Measurements from ENCODE around the gene UVSSA. TPM values are rescaled to one million over a fixed set of nuclear protein-coding genes. Genes with fewer than 3 reads are reported as not detected.
"Not testable (repeated sequence)": the region's sequence is repeated elsewhere in the genome, so short reads cannot be mapped to it uniquely, and the experiment has no call there.

The UVSSA gene
- total RNA-seq, 1 donor from 2014 or later: 18.6 TPM

DNA sequence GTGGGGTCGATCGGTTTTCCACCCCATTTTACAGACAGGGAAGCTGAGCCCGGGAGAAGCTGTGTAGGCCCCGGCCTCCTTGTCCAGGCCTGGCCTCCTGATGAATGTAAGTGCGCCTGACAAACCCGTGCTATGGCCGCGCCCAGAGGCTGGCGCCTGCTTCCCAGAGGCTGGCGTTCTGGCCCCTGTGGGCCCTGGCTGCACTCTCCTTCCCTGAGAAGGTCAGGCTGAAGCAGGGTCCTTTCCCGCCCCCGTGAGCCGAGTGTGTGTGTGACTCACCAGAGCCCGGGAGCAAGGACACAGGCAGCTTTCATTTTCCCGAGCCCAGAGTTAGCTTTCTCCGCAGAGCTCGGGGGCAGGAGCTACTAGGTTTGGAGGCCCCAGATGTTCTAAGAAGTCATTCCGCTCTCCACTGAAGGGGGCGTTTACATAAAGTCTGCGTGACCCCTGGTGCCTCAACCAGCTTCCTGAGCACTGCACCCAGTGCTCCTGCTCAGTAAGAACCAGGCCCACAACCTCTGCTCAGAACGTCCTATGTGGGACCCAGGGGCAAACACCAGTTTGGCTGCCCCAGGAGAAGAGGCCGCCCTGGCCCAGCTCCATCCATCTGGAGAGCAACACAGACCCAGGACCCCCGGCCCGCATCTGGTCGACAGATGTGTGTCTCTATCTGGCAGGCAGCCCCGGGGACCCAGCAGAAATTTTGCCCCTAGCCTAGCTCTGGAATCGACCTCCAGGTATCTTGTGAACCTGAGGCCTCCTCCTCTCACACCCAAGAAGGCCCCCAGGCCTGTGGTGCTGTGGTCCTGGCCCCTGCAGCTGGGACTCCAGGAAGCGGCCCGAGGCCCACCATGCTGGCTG lies 13.6 kb downstream of the UVSSA start:
- DNase-seq (ENCODE audit: low spot score) (no peak), ATAC-seq (no peak)

DNA sequence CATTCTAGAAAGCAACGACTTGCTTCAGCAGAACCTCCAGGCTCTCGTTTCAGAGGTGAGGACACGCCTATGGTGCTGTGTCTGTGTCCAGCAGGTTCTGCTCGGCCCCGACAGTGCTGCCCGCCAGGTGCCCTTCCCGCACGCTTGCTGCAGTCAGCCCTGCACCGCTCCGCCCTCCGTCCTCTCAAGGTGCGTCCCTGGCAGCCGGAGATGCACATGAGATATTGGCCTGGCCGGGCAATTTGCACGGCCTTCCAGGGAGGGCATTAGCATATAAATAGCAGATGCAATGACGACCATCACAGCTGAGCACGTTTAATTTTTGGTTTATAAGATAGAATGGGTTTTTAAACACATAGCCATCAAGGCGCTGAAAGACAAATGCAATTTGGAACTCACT lies 14.4 kb downstream of the UVSSA start:
- ATAC-seq (no peak), DNase-seq (ENCODE audit: low spot score) (no peak)

DNA sequence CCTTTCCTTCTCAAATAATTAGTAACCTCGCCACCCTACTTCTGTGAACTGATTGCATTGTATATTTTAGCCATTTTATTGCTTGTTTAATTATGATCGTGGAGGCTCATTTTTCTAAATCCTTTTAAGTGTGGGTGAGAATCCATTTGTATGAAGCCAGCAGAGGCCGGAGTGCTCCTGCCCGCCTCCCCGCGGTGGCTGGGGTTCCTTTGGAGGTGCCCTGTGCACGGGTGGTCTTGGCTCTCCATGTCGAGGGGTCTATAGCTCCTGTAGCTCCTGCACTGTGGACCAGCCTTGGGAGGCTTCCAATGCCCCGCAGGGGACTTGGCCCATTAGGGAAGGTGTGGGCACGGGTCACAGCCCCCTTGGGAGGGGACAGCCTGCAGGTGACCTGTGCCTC lies 15.0 kb downstream of the UVSSA start:
- ATAC-seq: no peak
- DNase-seq (ENCODE audit: low spot score): no peak

DNA sequence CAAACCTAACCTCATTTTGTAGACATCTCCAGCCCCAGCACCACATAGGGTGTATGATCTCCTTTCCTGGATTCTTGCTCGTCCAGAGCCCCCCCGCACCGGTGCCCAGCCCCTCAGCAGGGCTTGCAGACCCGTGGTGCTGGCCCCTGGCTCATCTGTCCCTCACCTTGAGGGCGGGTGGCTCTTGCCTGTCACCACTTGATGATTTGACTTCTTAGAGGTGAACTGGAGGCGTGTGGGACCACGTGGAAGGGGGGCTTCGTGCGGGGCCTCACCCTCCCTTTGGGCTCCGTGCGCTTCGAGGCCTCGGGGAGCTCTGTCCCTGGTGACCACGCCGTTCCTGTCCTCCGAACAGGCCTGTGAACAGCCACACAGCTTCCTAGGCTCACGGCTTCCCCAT lies 15.5 kb downstream of the UVSSA start:
- no peak for DNase-seq (ENCODE audit: low spot score)
- no peak for ATAC-seq

DNA sequence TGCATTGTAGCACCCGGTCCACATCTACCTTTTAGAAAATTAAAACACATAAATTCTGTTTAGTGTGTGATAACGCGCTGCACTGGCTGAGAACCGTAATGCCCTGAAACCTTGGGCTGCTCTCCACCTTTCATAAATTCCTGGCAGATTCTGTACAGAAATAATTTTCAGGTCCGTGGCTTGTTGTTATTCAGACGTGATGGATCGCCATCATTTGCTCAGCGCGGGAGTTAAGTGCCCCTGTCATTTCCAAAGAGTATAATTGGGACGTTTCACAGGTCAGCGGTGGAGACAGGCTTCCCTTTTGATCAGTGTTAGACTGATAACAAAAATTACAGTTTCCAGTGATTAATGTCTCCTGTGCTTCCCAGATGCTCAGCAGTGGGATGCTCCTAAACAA lies 16.5 kb downstream of the UVSSA start:
- DNase-seq (ENCODE audit: low spot score) (no peak), ATAC-seq (no peak)

DNA sequence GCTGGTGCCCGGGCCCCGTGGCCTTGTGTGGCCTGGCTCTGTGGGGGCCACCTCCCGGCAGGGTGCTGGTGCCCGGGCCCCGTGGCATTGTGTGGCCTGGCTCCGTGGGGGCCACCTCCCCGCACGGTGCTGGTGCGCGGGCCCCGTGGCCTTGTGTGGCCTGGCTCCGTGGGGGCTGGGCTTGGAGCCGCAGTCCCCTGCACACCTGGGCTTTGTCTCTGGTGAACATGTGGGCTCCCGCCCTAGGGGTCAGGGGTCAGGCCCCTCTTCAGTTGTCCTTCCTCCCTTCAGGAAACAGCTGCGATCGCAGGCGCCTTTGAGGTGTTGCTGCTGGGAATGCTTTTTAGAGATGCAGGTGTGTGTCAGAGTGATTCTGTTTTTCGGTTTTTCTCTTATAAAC lies 17.2 kb downstream of the UVSSA start:
- ATAC-seq (no peak), DNase-seq (ENCODE audit: low spot score) (no peak)

DNA sequence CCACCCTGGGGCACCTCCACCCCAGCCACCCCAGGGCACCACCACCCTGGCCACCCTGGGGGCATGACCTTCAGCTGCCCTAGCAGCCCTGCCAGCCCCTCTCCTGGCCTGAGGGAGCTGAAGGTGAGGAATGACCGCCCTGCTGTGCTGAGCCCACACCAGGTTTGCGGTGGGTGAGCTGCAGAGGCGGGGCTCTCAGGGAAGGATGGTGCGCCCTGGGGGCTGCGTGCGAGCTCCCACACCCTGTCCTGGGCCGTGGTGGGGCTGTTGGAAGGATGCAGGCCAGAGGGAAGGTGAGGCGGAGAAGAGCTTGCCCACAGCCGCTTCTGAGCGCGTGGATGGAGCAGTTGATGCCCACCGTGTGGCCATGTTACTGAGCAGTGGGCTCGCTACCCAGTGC lies 17.7 kb downstream of the UVSSA start:
- DNase-seq (ENCODE audit: low spot score) (no peak), ATAC-seq (no peak)

DNA sequence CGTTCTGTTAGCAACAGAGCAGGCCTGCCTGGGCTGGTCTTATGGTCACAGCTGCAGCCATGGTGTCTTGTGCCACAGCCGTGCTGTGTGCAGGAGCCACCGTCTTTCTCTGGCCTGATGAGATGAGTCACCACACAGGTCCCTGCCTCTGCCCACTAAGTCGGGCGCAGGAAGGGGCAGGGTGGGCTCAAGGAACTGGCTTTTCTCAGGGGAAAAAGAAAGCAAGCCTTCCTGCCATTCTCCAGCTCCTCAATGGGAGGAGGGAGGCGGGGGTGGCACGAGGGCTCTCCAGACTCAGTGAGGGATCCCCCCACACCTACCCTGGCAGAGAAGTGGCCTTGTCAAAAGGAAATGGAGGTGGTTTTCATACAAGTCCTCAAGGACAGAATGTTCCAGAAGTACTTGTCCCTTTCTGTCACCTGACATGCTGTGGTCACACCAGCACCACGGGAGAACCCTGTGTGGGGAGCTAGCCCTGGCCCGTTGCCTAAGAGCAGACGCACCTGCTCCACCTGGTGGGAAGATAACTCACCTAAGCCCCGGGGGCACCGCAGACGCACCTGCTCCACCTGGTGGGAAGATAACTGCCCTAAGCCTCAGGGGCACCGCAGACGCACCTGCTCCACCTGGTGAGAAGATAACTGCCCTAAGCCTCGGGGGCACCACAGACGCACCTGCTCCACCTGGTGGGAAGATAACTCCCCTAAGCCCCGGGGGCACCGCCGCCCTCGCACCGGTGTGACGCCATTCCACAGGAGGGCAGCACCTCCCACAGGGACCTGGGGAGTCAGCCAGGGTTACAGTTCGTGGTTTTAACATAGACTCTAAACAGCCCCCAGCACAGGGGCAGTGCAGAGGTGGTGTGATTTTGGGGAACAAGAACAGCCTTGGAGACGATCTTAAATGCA lies 18.5 kb downstream of the UVSSA start:
- ATAC-seq: no peak

DNA sequence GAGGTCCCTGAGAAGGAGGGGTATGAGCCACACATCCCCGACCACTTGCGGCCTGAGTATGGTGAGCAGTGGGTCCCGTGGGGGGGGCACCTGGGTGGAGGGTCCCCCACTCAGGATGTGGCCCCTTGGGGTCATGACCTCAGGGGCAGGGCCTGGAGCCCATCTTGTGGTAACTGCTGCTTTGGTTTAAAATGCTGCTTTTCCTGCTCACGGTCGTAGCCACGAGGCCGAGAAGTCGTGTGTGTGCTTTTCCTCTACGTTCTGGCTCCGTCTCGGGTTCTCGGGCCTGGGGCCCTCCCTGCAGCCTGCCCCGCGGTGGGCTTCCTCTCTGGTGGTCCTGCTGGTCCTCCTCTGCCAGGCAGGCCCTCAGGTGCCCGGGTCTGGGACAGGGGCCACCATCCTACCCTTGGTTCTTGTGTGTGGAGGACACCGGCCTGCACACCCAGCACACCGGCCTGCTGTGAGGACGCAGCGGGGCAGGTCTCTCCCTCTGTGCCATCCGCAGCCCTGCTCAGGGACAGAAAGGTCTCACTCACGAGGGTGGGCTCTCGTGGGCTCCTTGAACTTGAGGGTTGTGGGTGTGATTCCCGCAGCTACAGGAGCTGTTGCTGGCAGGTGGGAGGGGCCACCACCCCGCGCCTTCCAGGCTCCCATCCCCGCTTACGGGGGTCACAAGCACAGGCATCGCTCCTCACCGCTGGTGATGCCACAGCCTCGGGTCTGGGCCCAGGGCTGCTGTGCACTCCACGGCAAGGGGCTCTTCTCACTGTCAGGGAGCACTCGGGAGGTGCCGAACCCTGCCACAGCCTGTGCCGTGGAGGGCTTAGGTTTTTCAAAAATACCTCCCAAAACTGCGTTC lies 19.6 kb downstream of the UVSSA start:
- DNase-seq (ENCODE audit: low spot score): no peak

More for the DNA sequence above, 18.5 kb downstream of the UVSSA start:
- no peak for DNase-seq (ENCODE audit: low spot score)

DNA sequence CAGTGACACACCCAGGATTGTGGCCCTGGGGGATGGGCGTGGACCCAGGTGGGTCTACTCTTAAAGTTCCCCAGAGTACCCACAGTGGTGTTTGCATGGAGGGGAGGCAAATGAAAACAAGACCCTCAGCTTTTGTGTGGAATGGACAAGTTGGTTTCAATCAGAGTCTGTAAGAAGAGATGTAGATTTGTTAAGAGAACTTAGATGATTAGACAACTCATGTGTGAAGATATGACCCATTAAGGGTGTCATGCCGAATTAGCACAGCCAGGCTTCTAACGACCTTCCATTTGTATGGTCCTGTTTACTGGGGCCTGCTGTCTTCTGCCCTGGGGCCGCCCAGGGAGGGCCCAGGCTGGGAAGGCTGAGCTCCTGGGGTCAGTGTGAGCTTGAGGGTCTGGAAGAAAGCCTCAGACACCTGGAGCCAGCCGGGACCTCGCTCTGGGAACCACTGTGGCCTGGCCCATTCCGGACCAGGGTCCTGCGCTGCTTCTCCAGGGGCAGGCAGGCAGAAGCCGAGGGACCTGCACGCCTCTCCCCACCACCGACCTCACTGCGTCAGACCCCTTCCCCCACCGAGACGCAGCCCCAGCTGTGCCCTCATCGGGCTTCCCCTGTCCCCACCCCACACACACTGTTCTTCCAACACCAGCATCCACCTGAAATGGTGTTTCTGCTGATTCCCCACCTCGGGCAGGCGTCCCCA lies 20.4 kb downstream of the UVSSA start:
- DNase-seq (ENCODE audit: low spot score) (no peak), ATAC-seq (no peak)

More for the DNA sequence above, 19.6 kb downstream of the UVSSA start:
- ATAC-seq: no peak

DNA sequence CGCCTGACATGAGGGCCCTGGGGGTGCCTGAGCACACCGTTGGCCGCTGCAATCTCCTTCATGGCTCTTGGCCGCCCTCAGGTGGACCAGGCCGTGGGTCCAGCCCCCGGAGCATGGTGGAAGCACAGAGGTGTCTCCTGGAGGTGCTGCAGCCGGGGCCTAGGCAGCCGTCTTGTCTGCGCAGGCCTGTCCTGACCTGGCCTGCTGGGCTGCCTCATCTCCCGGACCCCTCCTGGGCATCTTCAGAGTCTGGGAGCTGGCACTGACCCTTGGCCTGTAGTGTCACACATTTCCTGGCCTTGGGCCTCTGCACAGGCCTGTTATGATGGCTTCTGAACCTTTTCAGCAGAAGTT lies 20.9 kb downstream of the UVSSA start:
- no peak for DNase-seq (ENCODE audit: low spot score)

DNA sequence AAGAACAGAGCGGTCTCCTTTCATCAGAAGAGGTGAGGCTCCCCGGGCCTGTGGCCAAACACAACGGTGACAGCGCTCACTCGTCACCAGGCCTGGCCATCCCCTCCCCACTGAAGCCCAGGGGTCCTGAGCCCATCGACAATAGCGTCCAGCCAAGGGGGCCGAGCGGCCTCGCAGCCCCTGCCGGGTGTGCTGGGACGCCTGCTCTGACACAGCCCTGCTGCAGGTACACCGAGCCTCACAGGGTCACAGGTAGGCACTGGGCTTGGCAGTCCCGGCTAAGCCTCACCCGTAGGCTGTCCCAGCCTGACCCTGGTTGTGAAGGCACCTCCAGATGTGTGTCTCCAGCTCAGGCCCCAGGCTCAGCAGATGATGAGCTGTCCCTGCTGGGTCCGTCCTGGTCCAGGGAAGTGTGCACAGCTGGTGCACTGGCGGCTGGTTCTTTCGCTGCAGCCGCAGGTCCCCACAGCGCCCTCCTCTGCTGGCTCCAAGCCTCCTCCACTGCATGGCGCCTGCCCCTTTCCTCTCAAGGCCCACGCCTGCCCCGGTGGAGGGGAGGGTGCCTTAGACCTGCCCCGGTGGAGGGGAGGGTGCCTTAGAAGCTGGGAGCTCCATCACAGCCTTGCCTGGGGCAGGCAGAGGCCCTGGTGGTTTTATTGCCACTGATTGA lies 21.5 kb downstream of the UVSSA start:
- ATAC-seq: no peak
- DNase-seq (ENCODE audit: low spot score): no peak

More for the DNA sequence above, 20.9 kb downstream of the UVSSA start:
- ATAC-seq: no peak

DNA sequence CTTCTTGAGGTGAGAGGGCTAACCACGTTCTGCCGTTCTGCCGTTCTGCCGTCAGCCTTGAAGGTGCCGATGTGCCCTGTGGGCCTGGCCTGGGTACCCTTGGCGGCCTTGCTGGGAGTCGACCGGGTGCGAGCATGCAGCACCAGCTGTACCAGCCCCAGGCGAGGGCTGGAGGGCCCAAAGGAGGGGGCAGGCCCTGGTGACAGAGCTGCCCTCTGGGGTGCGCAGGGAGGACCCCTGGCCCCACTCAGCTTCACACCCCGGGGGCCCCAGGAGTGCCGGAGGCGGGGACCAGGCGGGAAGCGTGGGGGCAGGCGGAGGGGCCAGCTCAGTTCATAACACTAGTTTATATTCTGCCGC lies 22.1 kb downstream of the UVSSA start:
- DNase-seq (ENCODE audit: low spot score) (no peak), ATAC-seq (no peak)

DNA sequence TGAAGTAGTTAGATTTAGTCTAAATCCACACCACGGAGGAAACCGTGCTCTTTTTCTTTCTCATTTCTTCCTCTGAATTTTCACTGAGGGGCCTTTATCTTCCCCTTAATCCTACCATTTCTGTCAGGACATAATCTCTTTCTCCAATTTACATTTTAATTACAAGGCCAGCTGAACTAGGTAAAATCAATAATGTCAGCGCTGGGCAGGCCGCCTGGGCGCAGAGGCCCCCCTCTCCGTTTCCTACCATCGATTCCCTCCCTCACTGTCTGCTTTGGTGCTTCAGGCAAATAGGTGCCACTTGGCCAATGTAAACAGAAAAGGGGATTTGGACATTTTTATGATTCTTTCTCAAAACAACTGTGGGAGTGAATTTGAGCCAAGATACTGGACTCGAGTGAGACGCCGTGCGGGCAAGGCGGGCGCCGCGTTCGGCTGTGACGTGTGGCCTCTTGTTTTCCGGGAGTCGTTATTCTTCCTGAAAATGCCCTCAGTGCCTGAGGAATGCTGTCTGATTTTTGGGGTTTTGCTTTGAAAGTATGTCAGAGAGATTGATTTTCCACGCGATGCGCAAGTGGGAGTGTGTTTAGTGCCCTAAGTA lies 22.6 kb downstream of the UVSSA start:
- DNase-seq (ENCODE audit: low spot score) (no peak), ATAC-seq (peak; percentile 65)

DNA sequence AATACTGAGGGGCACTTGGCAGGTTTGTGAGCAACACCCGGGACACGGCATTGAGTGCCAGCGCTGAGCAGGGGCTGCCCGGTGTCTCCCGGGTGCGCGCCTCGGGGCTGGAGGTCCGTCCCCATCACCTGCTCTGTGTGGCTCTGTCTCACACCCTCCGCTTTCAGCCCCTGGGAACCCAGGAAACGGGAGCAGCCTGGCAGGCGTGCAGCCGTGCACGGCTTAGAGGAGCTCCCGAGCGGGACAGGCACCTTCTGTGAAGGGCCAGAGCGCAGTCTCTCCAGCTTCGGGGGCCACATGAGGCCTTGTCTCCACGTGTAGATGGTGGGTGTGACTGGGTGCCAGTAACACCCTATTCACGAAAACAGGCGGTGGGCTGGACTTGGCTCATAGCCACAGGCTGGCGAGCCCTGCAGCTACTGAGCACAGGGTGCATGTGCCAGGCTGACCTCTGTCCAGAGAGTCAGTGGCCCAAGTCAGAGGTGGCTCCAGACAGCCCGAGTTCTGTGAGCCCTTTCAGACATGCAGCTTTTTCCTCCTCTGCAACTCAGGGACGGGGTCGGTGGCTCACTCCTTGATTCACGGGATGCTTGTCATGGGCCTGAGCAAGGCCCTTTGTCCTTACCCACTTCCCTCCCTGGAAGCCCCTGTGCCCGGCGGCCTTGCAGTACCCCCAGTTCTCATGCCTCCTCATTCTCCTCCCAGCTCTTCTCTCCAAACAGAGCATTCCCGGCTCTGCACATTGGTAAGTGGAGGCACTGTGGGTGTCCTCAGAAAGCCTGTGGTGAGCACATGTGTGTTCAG lies 23.5 kb downstream of the UVSSA start:
- DNase-seq (ENCODE audit: low spot score) (peak; percentile 67), ATAC-seq (peak; percentile 77)

DNA sequence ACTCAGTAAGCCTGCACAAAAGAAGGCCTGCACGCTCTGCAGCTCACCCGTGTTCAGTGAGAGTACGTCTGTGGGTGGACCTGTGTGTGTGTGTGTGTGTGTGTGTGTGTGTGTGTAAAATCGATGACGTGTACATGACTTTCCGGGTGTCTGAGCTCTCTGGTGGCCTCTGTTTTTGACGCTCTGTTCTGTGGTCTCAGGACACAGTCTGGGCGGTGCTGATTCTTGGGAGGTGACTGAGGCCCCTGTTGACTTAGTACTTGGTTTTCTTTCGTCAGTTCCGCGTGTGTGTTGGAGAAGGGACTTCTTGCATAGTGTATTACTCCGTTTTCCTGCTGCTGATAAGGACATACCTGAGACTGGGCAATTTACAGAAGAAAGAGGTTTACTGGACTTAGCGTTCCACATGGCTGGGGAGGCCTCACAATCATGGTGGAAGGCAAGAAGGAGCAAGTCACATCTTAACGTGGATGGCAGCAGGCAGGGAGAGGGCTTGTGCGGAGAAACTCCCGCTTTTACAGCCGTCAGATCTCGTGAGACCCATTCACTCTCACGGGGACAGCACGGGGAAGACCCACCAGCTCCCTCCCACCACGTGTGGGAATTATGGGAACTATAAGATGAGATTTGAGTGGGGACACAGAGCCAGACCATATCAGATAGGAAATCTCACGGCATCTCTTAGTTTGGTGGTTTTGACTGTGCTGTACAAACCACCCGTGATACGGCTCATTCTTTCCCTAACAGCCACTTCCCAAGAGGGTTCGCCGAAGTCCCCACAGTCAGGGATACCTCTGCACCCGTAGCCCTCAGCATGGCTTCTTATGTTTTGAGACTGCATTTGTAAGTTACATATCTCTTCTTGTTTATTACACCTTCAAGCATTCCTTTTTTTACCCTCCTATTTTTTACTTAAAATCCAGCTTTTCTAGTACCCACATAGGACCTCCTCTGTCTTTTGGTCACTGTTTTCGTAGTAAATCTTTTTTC lies 24.5 kb downstream of the UVSSA start:
- DNase-seq (ENCODE audit: low spot score): no peak
- no peak for ATAC-seq

DNA sequence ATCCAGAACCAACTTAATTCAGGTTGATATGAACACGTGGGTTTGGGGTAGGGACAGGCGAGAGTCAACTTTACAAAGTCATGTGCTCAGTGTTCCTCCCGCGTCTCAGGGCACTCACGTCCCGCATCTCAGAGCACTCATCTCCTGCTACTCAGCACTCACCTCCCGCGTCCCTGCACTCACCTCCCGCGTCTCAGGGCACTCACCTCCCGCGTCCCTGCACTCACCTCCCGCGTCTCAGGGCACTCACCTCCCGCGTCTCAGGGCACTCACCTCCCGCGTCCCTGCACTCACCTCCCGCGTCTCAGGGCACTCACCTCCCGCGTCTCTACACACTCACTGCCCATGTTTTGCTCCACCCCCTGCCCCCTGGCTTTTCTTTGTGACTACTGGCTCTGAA lies 25.6 kb downstream of the UVSSA start:
- not testable (repeated sequence) for ATAC-seq

More for the DNA sequence above, 25.6 kb downstream of the UVSSA start:
- DNase-seq (ENCODE audit: low spot score): not testable (repeated sequence)

Data from left lobe of liver (tissue), 2 donors.